HepG2 (cell line): ENCODE measurements around the gene MILR1. TPM values are rescaled to one million over a fixed set of nuclear protein-coding genes. Genes with fewer than 3 reads are reported as not detected.
A peak's percentile ranks its signal among the peaks of the same experiment; 100 is the strongest.

ENCODE experiments used
- ATAC-seq: fragments of 200-7000 bp; cut with Tn5 transposase; 3 replicates; pipeline ENCODE4 v1.9.1; 2020; ENCODE audit warnings: mild to moderate bottlenecking, moderate library complexity
- BruUV-seq: library from RNA; stranded (reverse); fragments of 400-500 nt; replicated peaks from 2 replicates; lab custom pipeline; 2021; lab: Mats Ljungman, UMichigan
- CTCF ChIA-PET: fragments of 300-600 bp; formaldehyde crosslinking; extraction: SDS; loops from one replicate; lab custom pipeline; 2021; ENCODE audit warnings: low total read pairs, inconsistent platforms, low intra/inter-chr PET ratio; lab: Yijun Ruan, JAX
- POLR2A ChIA-PET: fragments of 350-600 bp; sonication (Branson Sonifier 250); formaldehyde crosslinking; loops from one replicate; lab custom pipeline; 2020; ENCODE audit warnings: antibody characterized with exemption, inconsistent platforms; lab: Yijun Ruan, JAX
- DNase-seq: peaks from one replicate; pipeline ENCODE4 v3.0.0-alpha.2; 2015; ENCODE audit warnings: low spot score
- FAIRE-seq: peaks from 3 replicates; lab custom pipeline; 2011; peaks lifted over from hg19 to GRCh38; lab: Jason Lieb, UNC
- H2AFZ ChIP-seq: one replicate; pipeline ENCODE4 v1.6.1; 2011; ENCODE audit warnings: low read length, inconsistent platforms
- H3K27ac ChIP-seq: fragments of 300-600 bp; 3 replicates; pipeline ENCODE4 v1.8.0; 2011; ENCODE audit warnings: mixed run types, mild to moderate bottlenecking, mixed read lengths, low read length, inconsistent platforms; ENCODE audit not compliant: insufficient read depth; ENCODE audit errors: extremely low read length
- H3K27me3 ChIP-seq, 2 experiments: fragments of 200-600 bp in 1 of 2; 2 replicates in 1 of 2; 3 replicates in 1 of 2; pipeline versions ENCODE4 v1.6.0 to v1.8.0; 2011; ENCODE audit warnings: low read length in 2 of 2, mild to moderate bottlenecking in 2 of 2, moderate library complexity in 2 of 2, inconsistent platforms in 1 of 2; ENCODE audit not compliant: insufficient read depth in 2 of 2, control insufficient read depth in 1 of 2
- H3K36me3 ChIP-seq, 2 experiments: fragments of 200-600 bp in 1 of 2; replicated peaks in 1 of 2; 2 replicates in 1 of 2; 3 replicates in 1 of 2; pipeline versions ENCODE4 v1.5.1 to v1.8.0; 2011; ENCODE audit warnings: low read length in 2 of 2, inconsistent platforms in 1 of 2; ENCODE audit not compliant: insufficient read depth in 2 of 2, control insufficient read depth in 1 of 2
- H3K4me1 ChIP-seq: 2 replicates; pipeline ENCODE4 v1.5.1; 2012; ENCODE audit warnings: low read length, inconsistent platforms; ENCODE audit not compliant: insufficient read depth
- H3K4me2 ChIP-seq: 2 replicates; pipeline ENCODE4 v1.6.0; 2011; ENCODE audit warnings: low read depth, low read length, inconsistent platforms
- H3K4me3 ChIP-seq, 3 experiments: fragments of 200-600 bp in 1 of 3; sonication (generic), shearing (Covaris generic) in 1 of 3; replicated peaks in 1 of 3; 2 replicates each; pipeline ENCODE4 v1.5.1; 2011 to 2016; ENCODE audit warnings: low read length in 3 of 3, inconsistent platforms in 2 of 3, low read depth in 2 of 3, mild to moderate bottlenecking in 2 of 3, control low read depth in 1 of 3, mixed read lengths in 1 of 3; ENCODE audit not compliant: insufficient read depth in 1 of 3
- H3K79me2 ChIP-seq: one replicate; pipeline ENCODE4 v1.6.1; 2011; ENCODE audit warnings: low read length, inconsistent platforms; ENCODE audit not compliant: insufficient read depth
- H3K9ac ChIP-seq: 2 replicates; pipeline ENCODE4 v1.6.0; 2011; ENCODE audit warnings: mild to moderate bottlenecking, low read depth, low read length, inconsistent platforms; ENCODE audit not compliant: insufficient read depth
- H3K9me3 ChIP-seq: 2 replicates; pipeline ENCODE4 v1.5.1; 2012; ENCODE audit warnings: mild to moderate bottlenecking, low read length
- H4K20me1 ChIP-seq: 2 replicates; pipeline ENCODE4 v1.6.0; 2011; ENCODE audit warnings: inconsistent platforms, mild to moderate bottlenecking, low read length, moderate library complexity; ENCODE audit not compliant: insufficient read depth
- BCL6 ChIP-seq: IDR thresholded peaks from 2 replicates; pipeline ENCODE4 v1.6.1; 2016; ENCODE audit warnings: missing genetic modification reagents, missing compliant biosample characterization
- CEBPB ChIP-seq: IDR thresholded peaks from 2 replicates; pipeline ENCODE4 v1.6.1; 2011; ENCODE audit warnings: low read depth, low read length, improper control_type of control experiment, borderline replicate concordance
- CREM ChIP-seq, 2 experiments: sonication (generic) in 1 of 2; formaldehyde crosslinking in 1 of 2; IDR thresholded peaks; 2 replicates each; pipeline versions ENCODE4 v1.4.0 to v1.6.1; 2016 to 2020; ENCODE audit warnings: antibody characterized with exemption in 1 of 2, mild to moderate bottlenecking in 1 of 2, missing genetic modification reagents in 1 of 2
- EP300 ChIP-seq, 3 experiments: sonication (generic) in 1 of 3; formaldehyde crosslinking in 1 of 3; IDR thresholded peaks; 2 replicates each; pipeline versions ENCODE4 v1.5.1 to v1.6.1; 2011 to 2020; ENCODE audit warnings: low read depth in 2 of 3, low read length in 2 of 3, borderline replicate concordance in 1 of 3, improper control_type of control experiment in 1 of 3, mild to moderate bottlenecking in 1 of 3, missing genetic modification reagents in 1 of 3, moderate library complexity in 1 of 3
- ETV6 ChIP-seq: sonication (generic); formaldehyde crosslinking; conservative IDR thresholded peaks from 2 replicates; pipeline ENCODE4 v1.4.0; 2020; ENCODE audit warnings: missing genetic modification reagents
- HNRNPK ChIP-seq: fragments of 200-400 bp; formaldehyde crosslinking; IDR thresholded peaks from 2 replicates; pipeline ENCODE4 v1.6.1; 2018; ENCODE audit warnings: low read length, low read depth, moderate library complexity, mild to moderate bottlenecking; ENCODE audit not compliant: poor library complexity, severe bottlenecking
- IKZF4 ChIP-seq: sonication (generic); formaldehyde crosslinking; IDR thresholded peaks from 2 replicates; pipeline ENCODE4 v1.5.1; 2020; ENCODE audit warnings: borderline replicate concordance, mild to moderate bottlenecking, low read depth, missing genetic modification reagents; ENCODE audit errors: not compliant biosample characterization
- KLF6 ChIP-seq: IDR thresholded peaks from 2 replicates; pipeline ENCODE4 v1.8.0; 2016; ENCODE audit warnings: missing biosample characterization, missing genetic modification reagents
- PLRG1 ChIP-seq: fragments of 450-650 bp; conservative IDR thresholded peaks from 2 replicates; pipeline ENCODE4 v1.6.1; 2016
- SAP130 ChIP-seq: IDR thresholded peaks from 2 replicates; pipeline ENCODE4 v1.6.1; 2016; ENCODE audit warnings: low read depth
- STAT5B ChIP-seq: sonication (generic); formaldehyde crosslinking; IDR thresholded peaks from 2 replicates; pipeline ENCODE4 v1.4.0; 2020; ENCODE audit warnings: missing genetic modification reagents
- ZNF121 ChIP-seq: sonication (generic); formaldehyde crosslinking; IDR thresholded peaks from 2 replicates; pipeline ENCODE4 v1.5.0; 2020; ENCODE audit warnings: mild to moderate bottlenecking, missing genetic modification reagents
- ZNF274 ChIP-seq: sonication (generic); formaldehyde crosslinking; IDR thresholded peaks from 2 replicates; pipeline ENCODE4 v1.5.1; 2020; ENCODE audit warnings: mild to moderate bottlenecking, missing genetic modification reagents
- ZNF33A ChIP-seq: sonication (generic); formaldehyde crosslinking; IDR thresholded peaks from 2 replicates; pipeline ENCODE4 v1.5.1; 2020; ENCODE audit warnings: missing genetic modification reagents, mild to moderate bottlenecking, moderate library complexity, borderline replicate concordance
- ZNF354B ChIP-seq: sonication (generic); formaldehyde crosslinking; IDR thresholded peaks from 2 replicates; pipeline ENCODE4 v1.8.0; 2022; ENCODE audit warnings: mild to moderate bottlenecking, missing genetic modification reagents
- ZNF552 ChIP-seq: sonication (generic); formaldehyde crosslinking; IDR thresholded peaks from 2 replicates; pipeline ENCODE4 v1.9.0; 2022; ENCODE audit warnings: missing genetic modification reagents, mild to moderate bottlenecking, borderline replicate concordance
- ZNF614 ChIP-seq: IDR thresholded peaks from 2 replicates; pipeline ENCODE4 v1.6.1; 2018; ENCODE audit warnings: missing biosample characterization, missing genetic modification reagents, inconsistent platforms, borderline replicate concordance
- ZNF780A ChIP-seq: sonication (generic); formaldehyde crosslinking; IDR thresholded peaks from 2 replicates; pipeline ENCODE4 v1.8.0; 2022; ENCODE audit warnings: mild to moderate bottlenecking, missing genetic modification reagents, moderate library complexity
- WGBS: methylation state at CpG from one replicate; pipeline ENCODE4 v1.1.6; 2017; ENCODE audit warnings: low lambda C conversion rate; 5-methylcytosine and 5-hydroxymethylcytosine counted together
- in situ Hi-C: cut with HindIII; loops from 2 replicates; pipeline ENCODE4 v1.10.0; 2017; ENCODE audit warnings: low pct_unique_long_range_greater_than_20kb; ENCODE audit not compliant: extremely low pct_ligation_motif_present
- intact Hi-C: fragments of 100-400 bp; cut with micrococcal nuclease; formaldehyde crosslinking; loops from one replicate; pipeline ENCODE4 v1.10.0; 2022; ENCODE audit not compliant: unreplicated experiment
- polyA plus RNA-seq, 8 experiments: library from polyadenylated mRNA; depleted of rRNA in 3 of 8; stranded (reverse) in 7 of 8; unstranded in 1 of 8; fragments of >200 nt; fragmentation: Illumina TruSeq in 4 of 8; extraction: Trizol in 4 of 8; gene quantifications; 2 replicates each; pipeline versions ENCODE4 v1.2.1 to v1.2.3, GENCODE V29; 2011 to 2016; ENCODE audit warnings: low read depth in 4 of 8, missing spikeins in 1 of 8, mixed read lengths in 1 of 8; ENCODE audit not compliant: insufficient read depth in 1 of 8
- total RNA-seq, 5 experiments: library from RNA; depleted of rRNA; stranded (reverse); fragments of >200 nt; fragmentation: Illumina TruSeq; extraction: Trizol; gene quantifications; 2 replicates each; pipeline ENCODE4 v1.2.3, GENCODE V29; 2016; ENCODE audit warnings: low read depth in 1 of 5
- TF ChIP-seq, protein P1 (sequence below): sonication (generic); IDR thresholded peaks from 2 replicates; pipeline ENCODE4 v1.6.1; 2016; ENCODE audit warnings: low read depth, borderline replicate concordance
- TF ChIP-seq, protein P2 (sequence below): sonication (generic); formaldehyde crosslinking; IDR thresholded peaks from 2 replicates; pipeline ENCODE4 v1.5.0; 2020; ENCODE audit warnings: missing genetic modification reagents
- TF ChIP-seq, protein P3 (sequence below): sonication (generic); formaldehyde crosslinking; IDR thresholded peaks from 2 replicates; pipeline ENCODE4 v1.8.0; 2023; ENCODE audit warnings: mild to moderate bottlenecking, missing genetic modification reagents

Gene MILR1
- total and polyA plus RNA-seq, 2 of the 13 experiments (the other 11 are each of a cell fraction or from before 2014, with no cell fraction given), result 0.27 to 1.7 TPM

DNA sequence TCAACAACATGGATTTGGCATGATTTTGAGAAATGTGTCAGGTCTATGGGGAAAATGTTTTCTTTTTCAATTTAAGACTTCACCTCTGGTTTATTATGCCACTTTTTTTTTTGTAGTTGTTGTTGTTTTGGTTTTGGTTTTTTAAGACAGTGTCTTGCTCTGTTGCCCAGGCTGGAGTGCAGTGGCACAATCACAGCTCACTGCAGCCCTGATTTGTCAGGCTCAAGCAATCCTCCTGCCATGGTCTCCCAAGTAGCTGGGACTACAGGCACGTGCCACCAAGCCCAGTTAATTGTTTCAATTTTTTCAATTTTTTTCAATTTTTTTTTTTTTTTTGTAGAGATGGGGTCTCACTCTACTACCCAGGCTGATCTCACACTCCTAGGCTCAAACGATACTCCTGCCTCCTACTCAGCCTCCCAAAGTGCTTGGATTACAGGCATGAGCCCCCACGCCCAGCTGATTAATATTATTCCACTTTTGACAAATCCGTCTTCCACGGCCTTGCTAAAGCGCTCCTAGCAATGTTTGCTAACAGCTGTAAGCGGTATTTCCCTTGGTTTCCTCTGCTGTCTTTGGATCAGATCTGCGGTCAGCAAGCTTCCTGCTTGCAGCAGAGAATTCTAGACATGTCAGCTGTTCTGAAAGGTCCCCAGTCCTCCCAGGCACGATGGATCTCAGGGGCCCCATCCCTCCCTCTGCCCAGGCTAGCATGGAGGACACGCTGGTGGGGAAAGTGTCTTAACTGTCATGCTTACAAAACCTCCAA, 7.0 kb upstream of the MILR1 start:
- Histone ChIP-seq H3K36me3 (no peaks in the 10 kb centered on the region), H3K4me1 (peaks cover 20% of the 10 kb centered on the region), H3K4me2 (peak overlapping the region; percentile 63), H2AFZ (no peak overlapping the region), H3K79me2 (no peaks in the 10 kb centered on the region), H3K27ac (no peak overlapping the region), H3K9ac (peak overlapping the region; percentile 5; the same call in 1 of the 2 replicates), H3K27me3 (0 out of 5 replicates have a peak, but pooled peaks cover 0 to 3% of the 10 kb centered on the region in 2 experiments), H3K9me3 (peaks cover 30% of the 10 kb centered on the region), H3K4me3 (peak overlapping the region in 1 of 3 experiments; percentile 35; a peak in 2 of 6 replicates), H4K20me1 (no peaks in the 10 kb centered on the region)
- FAIRE-seq, result no peak
- 3% methylated on average over 10 of the region's 10 CpGs for WGBS
- ATAC-seq, result peak; percentile 82
- in situ Hi-C loops, result no loop called here
- ChIA-PET POLR2A (interaction anchor here (1.0 kb wide), 2 partner anchors 63 to 64 kb away, joined by 3 to 5 read pairs; partner anchors contain the start of genes CEP95 and DDX5), CTCF (no interaction called here)
- intact Hi-C loops, result no loop called here
- DNase-seq, result peak; percentile 47
- BruUV-seq, result no TSS peak
- TF ChIP-seq, protein P1, sequence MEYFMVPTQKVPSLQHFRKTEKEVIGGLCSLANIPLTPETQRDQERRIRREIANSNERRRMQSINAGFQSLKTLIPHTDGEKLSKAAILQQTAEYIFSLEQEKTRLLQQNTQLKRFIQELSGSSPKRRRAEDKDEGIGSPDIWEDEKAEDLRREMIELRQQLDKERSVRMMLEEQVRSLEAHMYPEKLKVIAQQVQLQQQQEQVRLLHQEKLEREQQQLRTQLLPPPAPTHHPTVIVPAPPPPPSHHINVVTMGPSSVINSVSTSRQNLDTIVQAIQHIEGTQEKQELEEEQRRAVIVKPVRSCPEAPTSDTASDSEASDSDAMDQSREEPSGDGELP, result peak; percentile 83
- TF ChIP-seq ZNF354B (CRISPR knock-in tag) (no peak), ZNF121 (CRISPR knock-in tag) (peak; percentile 69), ZNF614 (CRISPR knock-in tag) (no peak), PLRG1 (no peak), ZNF274 (CRISPR knock-in tag) (0 out of 2 replicates have a peak, but pooled peaks have one; percentile 32), IKZF4 (no peak), HNRNPK (no peak), CEBPB (no peak), ZNF552 (CRISPR knock-in tag) (no peak), ETV6 (CRISPR knock-in tag) (no peak), EP300 (IDR thresholded peaks at IDR 0.05; ENCODE audit: low read depth in 2 of 2, low read length in 2 of 2) (no peak), EP300 (CRISPR knock-in tag; IDR thresholded peaks at IDR 0.05; ENCODE audit: borderline replicate concordance) (no peak), STAT5B (CRISPR knock-in tag) (no peak), ZNF780A (CRISPR knock-in tag) (no peak), ZNF33A (no peak), CREM (IDR thresholded peaks at IDR 0.05) (no peak), CREM (CRISPR knock-in tag; IDR thresholded peaks at IDR 0.05) (no peak), SAP130 (CRISPR knock-in tag) (peak; percentile 34; the same call in 1 of the 2 replicates), KLF6 (CRISPR knock-in tag) (no peak), BCL6 (CRISPR knock-in tag) (no peak)
- TF ChIP-seq, protein P2, sequence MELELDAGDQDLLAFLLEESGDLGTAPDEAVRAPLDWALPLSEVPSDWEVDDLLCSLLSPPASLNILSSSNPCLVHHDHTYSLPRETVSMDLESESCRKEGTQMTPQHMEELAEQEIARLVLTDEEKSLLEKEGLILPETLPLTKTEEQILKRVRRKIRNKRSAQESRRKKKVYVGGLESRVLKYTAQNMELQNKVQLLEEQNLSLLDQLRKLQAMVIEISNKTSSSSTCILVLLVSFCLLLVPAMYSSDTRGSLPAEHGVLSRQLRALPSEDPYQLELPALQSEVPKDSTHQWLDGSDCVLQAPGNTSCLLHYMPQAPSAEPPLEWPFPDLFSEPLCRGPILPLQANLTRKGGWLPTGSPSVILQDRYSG (CRISPR knock-in tag), result no peak
- TF ChIP-seq, protein P3, sequence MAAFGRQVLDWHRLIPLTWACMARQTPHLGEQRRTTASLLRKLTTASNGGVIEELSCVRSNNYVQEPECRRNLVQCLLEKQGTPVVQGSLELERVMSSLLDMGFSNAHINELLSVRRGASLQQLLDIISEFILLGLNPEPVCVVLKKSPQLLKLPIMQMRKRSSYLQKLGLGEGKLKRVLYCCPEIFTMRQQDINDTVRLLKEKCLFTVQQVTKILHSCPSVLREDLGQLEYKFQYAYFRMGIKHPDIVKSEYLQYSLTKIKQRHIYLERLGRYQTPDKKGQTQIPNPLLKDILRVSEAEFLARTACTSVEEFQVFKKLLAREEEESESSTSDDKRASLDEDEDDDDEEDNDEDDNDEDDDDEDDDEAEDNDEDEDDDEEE (CRISPR knock-in tag), result no peak
